CD4-positive, alpha-beta T cell treated with Interferon gamma for 1 hour (primary cell): ENCODE measurements around the gene TSSK2.
"Not testable (repeated sequence)": the region's sequence is repeated elsewhere in the genome, so short reads cannot be mapped to it uniquely, and the experiment has no call there.

Experiments
- DNase-seq: peaks from one replicate; pipeline ENCODE4 v3.0.0-alpha.2; 2020

The TSSK2 gene

DNA sequence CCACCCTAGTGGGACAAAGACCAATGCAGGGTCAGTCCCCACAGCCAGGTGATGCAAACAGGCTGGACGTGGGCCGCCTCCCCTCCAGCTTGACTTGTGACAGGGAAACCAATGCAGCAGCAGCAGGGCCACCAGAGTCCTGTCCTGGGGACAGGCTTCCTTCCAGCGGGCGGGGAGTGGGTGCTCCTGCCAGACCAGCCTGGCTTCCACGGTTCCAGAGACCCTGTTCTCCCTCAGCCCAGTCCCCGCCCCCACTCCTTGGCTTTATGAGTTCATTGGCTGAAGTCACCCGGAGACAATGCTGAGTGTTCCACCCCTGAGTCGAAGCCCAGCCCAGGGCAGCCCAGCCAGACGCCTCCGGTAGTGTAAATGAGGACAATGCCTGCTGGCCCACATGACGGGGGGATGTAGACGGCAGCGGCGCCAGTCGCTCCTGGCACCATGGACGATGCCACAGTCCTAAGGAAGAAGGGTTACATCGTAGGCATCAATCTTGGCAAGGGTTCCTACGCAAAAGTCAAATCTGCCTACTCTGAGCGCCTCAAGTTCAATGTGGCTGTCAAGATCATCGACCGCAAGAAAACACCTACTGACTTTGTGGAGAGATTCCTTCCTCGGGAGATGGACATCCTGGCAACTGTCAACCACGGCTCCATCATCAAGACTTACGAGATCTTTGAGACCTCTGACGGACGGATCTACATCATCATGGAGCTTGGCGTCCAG lies at the start of gene TSSK2:
TSSK2 (plus strand) TSS at position 350 of the 726 bp plus-strand sequence; CDS start at position 442, 92 bp downstream.
- no peak for DNase-seq

DNA sequence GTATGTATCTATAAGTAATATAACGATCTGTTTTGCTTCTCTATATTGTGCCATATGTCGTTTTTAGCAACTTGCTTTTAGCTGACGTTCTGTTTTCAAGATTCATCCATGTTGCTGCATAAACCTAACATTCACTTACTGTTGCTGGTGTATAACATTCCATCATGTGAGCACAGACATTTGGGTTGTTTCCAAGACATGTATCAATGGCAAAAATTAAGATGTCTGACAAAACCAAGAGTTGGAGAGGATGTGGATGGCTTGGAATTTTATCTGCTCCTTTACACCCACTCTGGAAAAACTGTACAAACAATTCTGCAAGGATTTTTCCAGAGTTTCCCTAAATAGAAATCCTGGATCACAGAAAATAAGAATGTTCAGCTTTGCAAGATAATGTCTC lies 49.8 kb upstream of the TSSK2 start:
- DNase-seq: no peak

DNA sequence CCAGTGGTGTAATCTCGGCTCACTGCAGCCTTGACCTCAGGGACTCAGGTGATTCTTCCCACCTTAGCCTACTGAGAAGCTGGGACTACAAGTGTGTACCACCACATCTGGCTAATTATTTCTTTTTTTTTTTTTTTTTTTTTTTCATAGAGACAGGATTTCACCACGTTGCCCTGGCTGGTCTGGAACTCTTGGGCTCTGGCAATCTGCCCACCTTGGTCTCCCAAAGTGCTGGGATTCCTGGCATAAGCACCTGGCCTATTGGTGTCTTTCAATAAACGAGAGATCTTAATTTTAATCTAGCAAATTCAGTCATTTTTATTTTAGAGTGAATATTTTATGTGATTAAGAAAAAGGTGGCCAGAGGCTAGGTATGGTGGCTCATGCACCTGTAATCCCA lies 49.0 kb upstream of the TSSK2 start:
- DNase-seq: no peak

DNA sequence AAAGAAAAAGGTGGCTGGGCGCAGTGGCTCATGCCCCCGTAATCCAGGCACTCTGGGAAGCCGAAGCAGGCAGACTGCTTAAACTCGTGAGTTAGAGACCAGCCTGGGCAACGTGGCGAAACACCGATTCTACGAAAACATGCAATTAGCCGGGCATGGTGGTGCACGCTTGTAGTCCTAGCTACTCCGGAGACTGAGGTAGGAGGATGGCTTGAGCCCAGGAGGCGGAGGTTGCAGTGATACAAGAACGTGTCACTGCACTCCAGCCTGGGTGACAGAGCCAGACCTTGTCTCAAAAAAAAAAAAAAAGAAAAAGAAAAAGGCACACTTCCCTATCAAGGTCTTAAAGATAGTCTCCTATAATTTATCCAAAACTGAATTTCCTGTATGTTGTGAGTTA lies 48.3 kb upstream of the TSSK2 start:
- no peak for DNase-seq

DNA sequence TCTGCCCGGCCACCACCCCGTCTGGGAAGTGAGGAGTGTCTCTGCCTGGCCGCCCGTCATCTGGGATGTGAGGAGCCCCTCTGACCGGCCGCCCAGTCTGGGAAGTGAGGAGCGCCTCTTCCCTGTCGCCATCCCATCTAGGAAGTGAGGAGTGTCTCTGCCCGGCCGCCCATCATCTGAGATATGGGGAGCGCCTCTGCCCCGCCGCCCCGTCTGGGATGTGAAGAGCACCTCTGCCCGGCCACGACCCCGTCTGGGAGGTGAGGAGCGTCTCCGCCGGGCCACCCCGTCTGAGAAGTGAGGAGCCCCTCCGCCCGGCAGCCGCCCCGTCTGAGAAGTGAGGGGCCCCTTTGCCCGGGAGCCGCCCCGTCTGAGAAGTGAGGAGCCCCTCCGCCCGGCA lies 47.0 kb upstream of the TSSK2 start:
- not testable (repeated sequence) for DNase-seq

DNA sequence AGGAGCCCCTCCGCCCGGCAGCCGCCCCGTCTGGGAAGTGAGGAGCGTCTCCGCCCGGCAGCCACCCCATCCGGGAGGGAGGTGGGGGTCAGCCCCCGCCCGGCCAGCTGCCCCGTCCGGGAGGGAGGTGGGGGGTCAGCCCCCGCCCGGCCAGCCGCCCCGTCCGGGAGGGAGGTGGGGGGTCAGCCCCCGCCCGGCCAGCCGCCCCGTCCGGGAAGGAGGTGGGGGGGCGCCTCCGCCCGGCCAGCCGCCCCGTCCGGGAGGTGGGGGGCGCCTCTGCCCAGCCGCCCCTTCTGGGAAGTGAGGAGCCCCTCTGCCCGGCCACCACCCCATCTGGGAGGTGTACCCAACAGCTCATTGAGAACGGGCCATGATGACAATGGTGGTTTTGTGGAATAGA lies 46.5 kb upstream of the TSSK2 start:
- not testable (repeated sequence) for DNase-seq

DNA sequence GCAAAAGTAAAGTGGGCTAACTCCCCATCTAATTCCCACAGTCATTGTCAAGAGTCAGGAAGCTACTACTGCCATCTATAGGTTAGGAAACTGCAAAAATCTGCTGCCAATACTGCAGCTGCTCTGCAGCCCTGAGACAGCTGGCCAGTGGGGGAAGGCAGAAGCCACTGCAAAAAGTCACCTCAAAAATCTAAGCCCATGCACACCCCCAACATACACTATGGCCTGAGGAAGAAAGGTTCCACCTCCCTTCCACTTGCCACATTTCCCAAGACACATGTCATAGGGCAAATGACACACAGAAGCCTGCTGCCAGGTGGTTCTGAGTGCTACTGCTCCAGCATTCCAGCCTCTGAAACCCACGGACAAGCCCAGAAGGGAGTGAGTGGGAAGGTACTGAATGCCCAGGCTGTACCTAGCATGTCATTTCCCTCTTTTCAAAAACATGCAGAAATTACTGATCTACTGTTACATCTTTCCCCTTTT lies 45.8 kb upstream of the TSSK2 start:
- no peak for DNase-seq

DNA sequence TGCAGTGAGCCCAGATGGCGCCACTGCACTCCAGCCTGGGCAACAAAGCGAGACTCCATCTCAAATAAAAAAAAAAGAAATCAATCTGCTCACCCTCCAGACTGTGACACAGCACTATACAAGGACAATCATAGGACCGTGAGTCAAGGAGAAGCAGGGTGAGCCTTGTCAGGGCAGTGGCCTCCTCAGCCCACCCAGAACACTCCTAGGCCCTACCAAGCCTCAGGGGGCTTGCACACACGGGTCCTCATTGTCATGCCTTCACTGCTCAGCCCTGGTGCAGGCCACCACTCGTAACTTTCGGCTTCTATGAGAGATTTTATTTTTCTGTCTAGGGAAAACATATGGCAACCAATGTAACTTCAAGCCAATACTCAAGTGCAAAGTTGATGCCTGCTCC lies 44.7 kb upstream of the TSSK2 start:
- no peak for DNase-seq

DNA sequence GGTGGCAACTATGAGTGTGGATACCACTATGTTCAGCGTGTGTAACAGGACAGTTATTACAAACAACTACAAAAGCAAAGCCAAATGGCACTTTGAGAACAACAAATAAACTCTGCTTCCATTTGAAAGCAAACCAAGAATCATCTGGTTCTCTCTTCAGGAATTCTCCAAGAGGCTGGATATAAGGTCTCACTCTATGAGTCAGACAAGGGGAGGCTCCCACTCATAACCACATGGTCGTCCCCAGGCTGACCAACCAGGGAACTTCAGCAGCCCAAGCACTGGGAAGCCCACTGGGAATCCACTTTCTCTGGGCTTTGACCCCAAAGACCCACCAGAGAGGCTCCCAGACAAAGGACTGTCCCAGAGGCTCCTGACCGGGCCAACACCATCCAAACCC lies 44.2 kb upstream of the TSSK2 start:
- no peak for DNase-seq

DNA sequence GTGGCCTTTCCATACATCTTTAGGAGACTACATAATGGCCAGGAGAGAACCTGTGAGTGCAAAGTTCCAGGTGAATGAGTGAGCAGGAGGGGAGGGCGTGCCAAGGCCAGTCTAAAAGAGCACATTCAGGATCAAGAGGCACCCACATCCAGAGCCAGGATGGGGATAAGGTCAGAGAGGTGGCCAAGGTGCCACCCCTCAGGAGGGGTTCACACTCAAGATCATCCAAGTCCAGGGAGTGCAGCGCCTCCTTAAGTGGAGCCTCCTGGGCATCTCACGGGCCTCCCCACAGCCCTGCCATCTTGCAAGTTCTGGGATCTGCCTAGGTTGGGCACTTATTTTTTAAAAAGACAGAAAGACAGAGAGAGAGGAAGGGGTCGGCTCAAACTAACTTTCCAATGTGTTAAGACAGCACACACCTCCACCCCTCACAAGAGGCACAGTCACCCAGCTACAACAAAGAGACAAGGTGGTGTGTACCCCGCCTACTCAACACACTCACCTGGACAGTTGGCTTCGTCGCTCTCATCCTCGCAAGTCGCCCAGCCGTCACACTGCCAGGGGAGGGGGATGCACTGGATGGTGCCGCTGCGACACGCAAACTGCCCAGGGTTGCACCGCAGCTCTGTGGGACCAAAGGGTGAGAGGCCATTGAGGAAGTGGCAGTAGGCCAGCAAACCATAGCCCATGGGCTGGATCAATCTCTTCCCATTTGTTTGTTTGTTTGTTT lies 42.1 kb upstream of the TSSK2 start:
- no peak for DNase-seq

DNA sequence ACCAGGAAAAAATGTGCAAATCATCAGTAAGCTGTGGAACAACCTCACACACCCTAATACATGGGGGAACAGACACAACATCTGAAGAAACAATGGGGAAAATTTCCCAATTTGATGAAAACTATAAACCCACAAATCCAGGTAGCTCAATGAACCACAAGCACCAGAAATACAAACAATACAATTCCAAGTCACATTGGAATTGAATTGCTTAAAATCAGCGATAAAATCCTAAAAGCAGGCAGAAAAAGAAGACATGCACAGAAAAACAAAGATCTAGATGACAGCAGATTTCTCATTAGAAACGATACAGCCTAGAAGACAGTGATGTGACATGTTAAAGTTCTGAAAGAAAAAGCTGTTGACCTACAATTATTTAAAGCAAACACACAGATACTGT lies 40.9 kb upstream of the TSSK2 start:
- no peak for DNase-seq

DNA sequence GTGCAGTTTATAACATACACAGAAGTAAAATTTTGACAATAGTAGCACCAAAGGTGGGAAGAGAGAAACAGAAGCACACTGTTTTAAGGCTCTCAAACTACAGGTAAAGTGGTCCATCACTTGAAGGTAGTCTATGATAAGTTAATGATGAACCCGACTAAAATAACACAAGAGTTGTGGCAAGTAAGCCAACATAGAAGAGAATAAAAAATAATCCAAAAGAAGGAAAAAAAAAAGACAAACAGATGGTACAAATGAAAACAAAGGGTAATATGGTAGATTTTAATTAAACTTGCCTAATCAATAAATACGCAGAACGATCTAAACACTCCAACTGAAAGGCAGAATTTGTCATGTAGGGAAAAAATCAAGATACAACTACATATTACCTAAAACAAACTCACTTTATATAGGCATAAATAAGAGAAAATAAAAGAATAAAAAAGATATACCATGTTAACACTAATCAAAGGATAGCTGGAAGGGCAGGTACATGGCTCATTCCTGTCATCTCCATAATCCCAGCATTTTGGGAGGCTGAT lies 40.5 kb upstream of the TSSK2 start:
- no peak for DNase-seq

DNA sequence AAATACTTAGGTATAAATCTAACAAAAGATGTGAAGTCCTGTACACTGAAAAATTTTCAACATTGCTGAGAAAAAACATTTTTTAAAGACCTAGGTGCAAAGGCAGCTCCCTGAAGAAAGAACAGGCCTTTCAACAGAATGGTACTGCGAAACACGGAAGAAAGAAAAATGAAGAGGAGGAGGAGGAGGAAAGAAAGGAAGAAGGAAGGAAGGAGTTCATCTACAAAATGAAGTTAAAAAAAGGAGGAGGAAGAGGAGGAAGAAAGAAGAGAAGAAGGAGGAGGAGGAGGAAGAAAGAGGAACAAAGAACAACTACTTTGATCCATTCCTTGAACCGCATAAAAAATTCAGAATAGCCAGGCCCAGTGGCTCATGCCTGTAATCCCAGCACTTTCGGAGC lies 38.4 kb upstream of the TSSK2 start:
- no peak for DNase-seq

DNA sequence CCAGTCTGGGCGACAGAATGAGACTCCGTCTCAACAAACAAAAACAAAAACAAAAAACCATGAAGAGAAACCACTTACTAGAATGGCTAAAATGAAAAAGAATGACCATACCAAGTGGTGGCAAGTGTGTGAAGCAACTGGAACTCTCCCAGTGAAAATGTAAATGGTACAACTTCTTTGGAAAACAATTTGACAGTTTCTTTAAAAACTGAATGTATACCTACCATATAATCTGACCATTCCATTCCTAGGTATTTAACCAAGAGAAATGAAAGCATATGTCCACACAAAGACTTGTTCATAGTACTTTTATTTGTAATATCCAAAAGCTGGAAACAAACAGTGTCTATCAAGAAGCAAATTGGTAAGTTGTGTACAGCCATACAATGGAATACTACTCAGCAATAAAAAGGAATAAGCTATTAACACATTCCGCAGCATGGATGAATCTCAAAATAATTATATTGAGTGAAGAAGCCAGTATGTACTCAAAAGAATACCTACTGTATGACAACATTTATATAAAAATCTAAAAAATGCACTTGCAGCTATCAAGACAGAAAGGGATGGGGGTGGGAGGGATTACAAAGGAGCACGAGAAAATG lies 36.6 kb upstream of the TSSK2 start:
- no peak for DNase-seq

DNA sequence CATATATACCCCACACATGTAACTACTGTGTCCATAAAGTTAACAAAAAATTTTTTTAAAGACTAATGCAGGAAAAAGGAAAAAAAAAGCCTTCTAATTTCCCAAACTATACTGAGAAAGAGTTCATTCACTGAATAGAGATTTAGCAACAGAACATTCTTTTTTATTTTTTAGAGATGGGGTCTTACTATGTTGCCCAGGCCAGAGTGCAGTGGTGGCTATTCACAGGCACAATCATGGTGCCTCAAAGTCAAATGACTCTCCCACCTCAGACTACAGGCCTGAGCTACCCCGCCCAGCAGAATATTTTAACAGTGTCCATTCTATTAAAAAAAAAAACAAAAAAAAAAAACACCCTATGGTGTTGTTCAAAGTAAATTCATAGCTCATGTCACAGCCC lies 34.6 kb upstream of the TSSK2 start:
- DNase-seq: no peak

DNA sequence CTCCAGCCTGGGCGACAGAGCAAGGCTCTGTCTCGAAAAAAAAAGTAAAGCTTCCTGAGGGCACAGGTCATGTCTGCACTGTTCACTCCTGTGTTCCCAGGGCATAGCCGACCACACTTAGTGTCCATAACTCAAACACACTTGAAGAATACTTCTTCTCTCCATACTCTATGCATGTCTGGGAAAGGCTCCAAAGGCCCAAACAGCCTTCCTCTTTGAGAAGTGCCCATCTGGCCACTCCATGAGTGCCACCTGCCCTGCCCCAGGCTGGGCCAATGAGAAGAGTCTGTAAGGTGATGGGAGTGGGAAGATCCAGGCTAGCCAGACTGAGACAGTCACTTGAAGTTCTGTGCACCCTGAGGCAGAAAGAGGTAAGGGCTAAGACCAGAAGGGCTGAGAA lies 33.6 kb upstream of the TSSK2 start:
- DNase-seq: no peak

DNA sequence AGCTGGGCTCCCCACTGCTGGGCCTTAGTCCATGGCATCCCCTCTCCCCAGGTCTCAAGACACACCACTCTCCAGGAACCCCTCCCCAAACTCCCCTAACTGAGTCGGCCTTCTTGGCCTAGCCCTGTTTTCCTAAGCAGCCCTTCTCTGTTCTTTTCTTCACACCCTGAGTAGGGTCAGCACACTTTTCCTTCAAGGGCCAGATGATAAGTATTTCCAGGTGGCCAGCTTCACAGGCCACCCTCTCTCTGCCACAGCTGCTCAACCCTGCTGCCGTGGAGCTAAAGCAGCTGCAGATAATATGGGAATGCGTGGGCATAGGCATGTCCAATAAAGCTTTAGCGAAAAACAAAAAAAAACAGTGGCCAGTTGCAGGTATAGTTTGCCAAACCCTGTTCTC lies 33.0 kb upstream of the TSSK2 start:
- no peak for DNase-seq

DNA sequence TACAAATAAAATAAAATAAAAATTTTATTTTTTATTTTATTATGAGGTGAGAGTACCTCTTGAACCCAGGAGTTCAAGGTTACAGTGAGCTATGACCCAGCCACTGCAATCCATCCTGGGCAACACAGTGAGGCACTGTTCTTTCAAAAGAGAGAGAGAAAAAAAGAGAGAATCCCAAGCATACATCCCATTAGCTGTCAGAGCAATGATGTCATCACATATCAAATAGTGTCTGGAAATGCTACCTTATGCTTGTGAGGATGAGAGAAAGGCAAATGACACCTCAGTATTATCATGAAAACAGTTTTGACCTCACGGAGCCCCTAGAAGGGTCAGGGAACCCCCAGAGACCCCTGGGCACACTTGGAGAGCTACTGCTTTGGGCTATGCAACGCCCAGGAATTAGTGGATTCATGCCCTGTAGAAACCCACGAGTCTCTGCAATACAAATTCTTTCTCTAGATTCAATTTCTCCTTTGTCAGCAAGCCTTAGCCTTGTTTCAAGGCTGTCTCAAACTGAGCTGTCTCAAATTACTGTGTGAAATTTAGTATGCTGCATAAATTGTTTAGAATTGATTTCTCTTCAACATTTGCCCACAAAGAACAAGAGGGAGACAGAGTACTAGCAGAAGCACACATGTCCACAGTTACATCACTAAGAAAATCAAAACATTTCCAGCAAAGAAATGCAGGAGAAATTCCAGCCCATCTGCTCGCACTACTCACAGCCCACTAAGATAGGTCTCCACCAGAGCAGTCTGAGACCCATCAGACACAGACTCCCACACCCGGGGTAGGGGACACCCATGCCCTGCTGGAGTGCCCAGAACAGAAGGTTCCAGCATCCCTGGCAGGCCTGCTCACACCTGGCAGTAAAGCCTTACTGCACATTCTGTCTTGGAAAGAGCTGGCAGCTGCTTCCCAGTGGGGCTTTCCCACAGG lies 27.0 kb upstream of the TSSK2 start:
- no peak for DNase-seq

DNA sequence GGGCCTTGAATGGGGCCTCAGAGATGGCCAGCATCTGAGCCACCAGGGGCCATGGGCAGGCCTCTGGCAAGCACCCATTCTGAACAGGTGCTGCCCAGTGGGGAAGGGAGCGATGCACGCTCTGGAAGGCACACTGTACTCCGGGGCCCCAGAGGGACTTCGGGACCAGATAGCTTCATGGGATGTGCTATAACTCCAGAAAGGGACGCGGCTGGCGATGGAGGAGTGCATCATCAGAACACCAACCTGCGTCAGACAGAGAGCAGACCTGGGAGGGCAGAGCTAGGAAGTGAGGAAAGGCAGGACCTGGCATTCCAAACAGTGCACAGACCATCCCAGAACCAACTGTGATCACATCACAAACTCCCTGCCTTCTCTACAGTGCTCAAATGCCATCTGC lies 25.7 kb upstream of the TSSK2 start:
- DNase-seq: no peak

DNA sequence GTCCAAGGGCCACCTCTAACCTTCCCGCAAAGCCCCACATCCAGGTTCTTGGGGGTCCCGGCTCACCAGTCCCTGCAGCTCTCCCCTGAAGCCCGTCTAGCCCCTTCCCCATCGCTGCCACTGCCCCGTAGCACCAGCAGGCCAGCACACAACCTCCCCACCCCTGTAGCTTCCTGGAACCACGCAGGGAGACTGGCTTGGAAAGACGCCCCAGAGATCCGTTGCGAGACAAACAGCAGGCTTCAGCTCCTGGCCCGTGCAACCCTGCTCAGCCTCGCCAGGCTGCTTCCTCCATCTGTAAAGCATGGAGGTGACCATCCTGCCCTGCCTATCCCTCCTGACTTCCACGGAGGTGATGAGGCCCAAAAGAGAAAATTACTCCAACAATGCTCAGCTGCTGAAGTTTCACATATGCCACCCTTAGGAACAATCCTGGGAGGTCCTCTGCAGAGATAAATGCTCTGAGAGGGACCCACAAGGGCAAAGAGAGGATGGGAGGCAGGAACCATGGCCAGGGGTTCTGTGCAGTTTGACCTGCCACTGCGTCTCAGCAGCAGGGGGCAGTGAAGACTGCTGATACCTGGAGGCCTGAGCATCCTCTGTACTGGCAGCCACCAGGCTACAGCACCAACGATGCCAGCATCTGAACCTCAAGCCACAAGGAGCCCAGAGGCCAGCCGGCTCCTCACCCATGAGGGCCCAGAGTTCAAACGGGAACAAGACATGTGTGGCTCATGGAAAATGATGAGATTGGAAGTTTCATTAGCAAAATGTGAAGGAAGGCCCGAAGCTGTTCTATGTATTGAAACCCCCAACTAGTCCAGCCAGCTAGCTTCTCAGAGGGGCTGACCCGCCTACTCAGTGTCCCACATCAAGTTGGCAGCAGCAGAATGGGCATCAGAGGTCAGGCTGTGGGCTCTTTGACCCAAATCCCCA lies 25.0 kb upstream of the TSSK2 start:
- DNase-seq: peak; percentile 62
